HG02840 (cell line): ENCODE measurements around the gene MROH2B.

Experiments
- ATAC-seq: cut with Tn5 transposase; IDR thresholded peaks from one replicate; pipeline ENCODE4 v1.9.1; 2021; ENCODE audit warnings: mild to moderate bottlenecking, moderate library complexity, moderate number of reproducible peaks; ENCODE audit not compliant: unreplicated experiment, low FRiP score

Gene MROH2B

GRCh38 chr5:41071242-41071641, at the start of gene MROH2B:
TSS of gene MROH2B (minus strand) at chr5:41071342. CDS start at chr5:41070852, 490 bp downstream.
- no peak for ATAC-seq

- ATAC-seq: no peak
Observed at GRCh38 chr5:41120600-41120999, 49.5 kb upstream of the MROH2B start.

GRCh38 chr5:41118177-41118576, 47.0 kb upstream of the MROH2B start:
- ATAC-seq: no peak

GRCh38 chr5:41115281-41115680, 44.1 kb upstream of the MROH2B start:
- no peak for ATAC-seq

- no peak for ATAC-seq
Observed at GRCh38 chr5:41112486-41113455, 41.6 kb upstream of the MROH2B start.

GRCh38 chr5:41109186-41109585, 38.0 kb upstream of the MROH2B start:
- no peak for ATAC-seq

GRCh38 chr5:41102341-41102740, 31.2 kb upstream of the MROH2B start:
- no peak for ATAC-seq

- ATAC-seq: no peak
Observed at GRCh38 chr5:41097642-41098041, 26.5 kb upstream of the MROH2B start.

- ATAC-seq: no peak
Observed at GRCh38 chr5:41095324-41096101, 24.4 kb upstream of the MROH2B start.

- no peak for ATAC-seq
Observed at GRCh38 chr5:41094871-41095270, 23.7 kb upstream of the MROH2B start.

GRCh38 chr5:41093803-41094202, 22.7 kb upstream of the MROH2B start:
- no peak for ATAC-seq

GRCh38 chr5:41087461-41087860, 16.3 kb upstream of the MROH2B start:
- no peak for ATAC-seq

- ATAC-seq: no peak
Observed at GRCh38 chr5:41083306-41083705, 12.2 kb upstream of the MROH2B start.

GRCh38 chr5:41071975-41072374, 833 bp upstream of the MROH2B start:
- ATAC-seq: no peak

GRCh38 chr5:41067714-41068568, 3.2 kb downstream of the MROH2B start:
- ATAC-seq: no peak

- ATAC-seq: no peak
Observed at GRCh38 chr5:41065691-41066335, 5.3 kb downstream of the MROH2B start.

GRCh38 chr5:41057940-41058339, 13.2 kb downstream of the MROH2B start:
- ATAC-seq: no peak

- no peak for ATAC-seq
Observed at GRCh38 chr5:41057231-41057630, 13.9 kb downstream of the MROH2B start.

- ATAC-seq: no peak
Observed at GRCh38 chr5:41048986-41049385, 22.2 kb downstream of the MROH2B start.
